HG03135 (cell line): ENCODE measurements around the gene ELF5.

Experiments used
- ATAC-seq: cut with Tn5 transposase; IDR thresholded peaks from one replicate; pipeline ENCODE4 v1.9.1; 2021; ENCODE audit warnings: mild to moderate bottlenecking, moderate library complexity; ENCODE audit not compliant: unreplicated experiment

The ELF5 gene

DNA sequence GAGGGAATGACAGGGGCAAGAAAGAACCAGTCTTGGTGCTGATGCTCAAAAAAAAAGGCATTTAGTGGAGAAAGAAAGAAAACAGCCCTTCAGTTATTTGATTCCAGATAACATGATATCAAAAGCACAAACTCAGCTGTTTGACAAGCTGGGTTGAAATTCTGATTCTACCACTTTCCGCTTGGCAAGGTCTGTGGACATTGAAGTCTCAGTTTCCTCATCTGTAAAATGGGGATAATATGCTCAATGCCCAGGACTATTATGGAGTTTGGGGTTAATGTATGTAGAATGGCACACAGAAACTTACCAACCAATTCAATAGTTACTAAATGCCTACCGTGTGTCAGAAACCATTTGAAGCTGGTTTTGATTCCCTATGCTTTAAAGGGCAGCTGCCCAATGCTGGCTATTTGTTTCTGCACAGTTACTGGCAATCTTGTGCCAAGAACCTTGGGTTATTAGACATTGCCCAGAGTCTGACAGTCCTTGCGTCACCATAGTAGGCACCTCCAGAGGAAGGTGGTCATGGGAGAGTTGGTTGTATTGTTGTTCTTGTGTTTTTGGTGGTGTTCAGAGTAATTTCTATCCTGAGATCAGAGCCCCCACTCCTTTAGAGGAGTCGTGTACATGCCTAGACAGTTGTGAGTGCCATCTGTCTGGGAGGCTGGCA, 19.5 kb downstream of the ELF5 start:
- ATAC-seq = no peak

DNA sequence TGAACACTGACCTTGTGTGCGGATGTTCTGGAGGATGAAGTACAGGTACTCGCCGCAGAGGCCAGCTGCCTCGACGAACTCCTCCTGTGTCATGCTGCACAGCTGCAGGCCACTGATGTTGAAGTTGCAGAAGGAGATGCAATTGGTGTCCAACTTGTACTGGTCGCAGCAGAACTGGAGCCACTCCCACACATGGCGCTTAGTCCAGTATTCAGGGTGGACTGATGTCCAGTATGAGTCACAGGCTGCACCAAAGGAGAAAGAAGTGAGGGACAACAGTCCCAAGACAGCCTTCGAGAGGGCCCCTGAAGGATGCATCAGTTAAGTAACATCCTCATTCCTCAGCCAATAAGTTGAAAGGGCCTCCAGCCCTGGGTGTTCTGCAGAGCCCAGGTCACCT, 20.1 kb downstream of the ELF5 start:
- no peak for ATAC-seq

DNA sequence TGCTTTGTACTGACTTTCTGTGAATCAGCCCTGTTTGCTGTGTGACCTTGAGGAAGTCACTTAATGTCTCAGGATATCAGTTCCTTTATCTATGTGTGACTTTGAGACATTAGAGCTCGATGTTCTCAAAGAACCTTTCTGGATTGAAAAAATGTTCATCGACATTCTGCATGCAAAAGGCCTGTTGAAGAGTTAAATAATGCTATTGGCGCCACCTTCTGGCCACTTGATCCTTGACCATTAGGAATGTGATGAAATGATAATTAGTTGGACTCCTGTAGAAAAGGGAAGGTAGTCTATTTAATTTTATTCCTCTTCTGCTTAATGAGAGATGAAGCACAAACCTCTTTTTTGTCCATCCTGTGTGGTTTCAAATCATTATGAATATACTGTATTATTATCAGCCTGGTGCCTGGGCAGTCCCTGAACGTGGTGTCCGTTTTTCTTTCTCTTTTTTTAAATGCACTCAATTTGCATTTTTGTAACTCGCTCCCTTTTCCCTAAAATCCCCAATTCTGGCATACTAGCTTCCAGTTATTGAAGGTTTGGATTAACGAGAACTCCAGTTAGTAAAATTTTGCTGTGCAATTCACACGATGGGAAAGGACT, 20.7 kb downstream of the ELF5 start:
- ATAC-seq = no peak

DNA sequence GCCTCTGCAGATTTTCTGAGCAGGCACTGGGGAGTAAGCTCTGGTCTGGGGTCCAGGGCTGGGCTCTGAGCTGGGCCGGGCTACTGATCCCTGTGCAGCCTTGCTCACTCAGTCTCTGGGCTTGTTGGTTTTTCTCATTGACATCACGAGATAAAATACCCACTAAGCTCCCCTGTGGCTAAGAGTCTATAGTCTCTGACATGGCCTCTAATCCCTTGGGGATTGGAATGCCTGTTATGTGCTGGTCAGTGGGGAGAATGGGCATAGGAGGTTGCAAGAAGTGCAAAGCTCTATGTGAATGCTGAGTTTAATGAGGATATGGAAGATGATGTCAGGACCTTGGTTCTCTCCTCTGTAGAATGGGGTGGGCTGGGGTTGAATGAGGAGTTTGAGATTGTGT, 23.3 kb downstream of the ELF5 start:
- no peak for ATAC-seq

DNA sequence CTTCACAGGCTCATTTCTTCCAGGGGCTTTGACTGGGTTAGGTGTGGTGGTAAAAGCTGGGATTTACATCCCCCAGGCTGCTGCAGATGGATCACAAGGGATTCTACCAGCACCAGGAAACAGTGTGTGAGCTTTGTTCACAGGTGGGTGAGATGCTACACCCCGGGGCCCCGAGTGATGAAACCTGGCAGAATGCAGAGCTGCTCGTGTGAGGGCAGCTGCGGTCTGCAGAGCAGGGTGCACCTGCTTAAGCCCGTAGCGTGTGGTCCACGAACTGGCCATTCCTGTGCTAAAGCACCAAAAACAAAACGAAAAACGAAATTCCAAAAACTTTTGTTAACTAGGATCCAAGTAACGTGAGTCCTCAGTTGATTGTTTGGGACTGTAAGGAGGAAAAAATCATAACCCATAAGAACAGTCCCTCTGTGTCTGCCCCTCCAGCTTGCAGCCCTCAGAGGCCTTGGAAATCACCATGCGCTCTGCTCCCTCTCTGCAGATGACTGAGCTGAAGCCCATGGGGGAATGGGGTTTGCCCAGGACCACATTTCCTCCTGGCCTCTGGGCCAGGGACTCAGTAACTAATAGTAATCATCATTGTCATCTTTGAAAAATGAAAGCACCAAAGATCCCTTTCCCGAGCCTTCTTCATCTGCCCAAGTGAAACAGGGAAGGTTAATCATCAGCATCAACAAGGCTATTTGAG, 24.6 kb downstream of the ELF5 start:
- ATAC-seq = no peak

DNA sequence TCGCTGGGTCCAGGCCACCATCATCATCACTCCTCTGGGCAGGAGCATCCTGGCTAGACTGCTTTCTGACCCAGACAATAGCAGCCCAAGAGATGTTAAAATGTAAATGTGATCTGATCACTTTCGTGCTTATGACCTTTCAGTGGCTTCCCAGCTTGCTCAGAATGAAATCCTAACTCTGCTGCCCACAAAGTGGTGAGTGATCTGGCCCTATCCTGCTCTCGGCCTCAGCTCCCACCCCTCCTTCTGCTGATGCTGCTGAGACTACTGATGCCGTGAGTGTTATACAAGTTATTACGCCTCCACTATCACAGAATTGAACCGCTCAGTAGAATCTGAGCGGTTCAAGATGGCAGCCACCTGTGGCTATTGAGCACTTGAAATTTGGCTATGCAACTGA, 26.2 kb downstream of the ELF5 start:
- ATAC-seq = no peak

DNA sequence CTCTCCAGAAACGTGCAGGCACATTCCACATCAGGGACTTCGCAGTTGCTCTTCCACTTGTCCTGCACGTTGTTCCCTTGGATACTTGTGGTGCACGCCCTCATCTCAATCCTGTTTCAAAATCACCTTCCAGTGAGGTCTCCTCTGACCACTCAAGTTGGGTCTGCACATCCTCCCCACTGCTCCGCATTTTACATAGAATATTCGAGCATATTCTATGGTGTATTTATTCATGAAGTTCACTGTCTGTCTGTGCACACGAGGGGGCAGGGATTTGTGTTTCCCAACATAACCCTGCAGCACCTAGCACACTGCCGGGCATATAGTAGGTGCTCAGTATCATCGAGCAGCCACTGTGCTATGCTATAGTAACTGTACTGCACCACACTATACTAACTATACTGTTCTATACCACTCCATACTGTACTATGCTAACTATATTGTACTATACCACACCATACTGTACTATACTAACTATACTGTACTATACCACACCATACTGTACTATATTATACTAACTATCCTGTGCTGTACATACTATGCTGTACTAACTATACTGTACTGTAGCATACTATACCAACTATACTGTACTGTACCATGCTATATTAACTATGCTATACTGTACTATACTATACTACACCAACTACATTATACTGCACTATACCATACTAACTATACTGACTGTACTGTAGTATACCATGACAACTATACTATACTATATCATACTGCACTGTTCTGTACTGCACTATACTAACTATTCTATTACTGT, 30.3 kb downstream of the ELF5 start:
- ATAC-seq = no peak

DNA sequence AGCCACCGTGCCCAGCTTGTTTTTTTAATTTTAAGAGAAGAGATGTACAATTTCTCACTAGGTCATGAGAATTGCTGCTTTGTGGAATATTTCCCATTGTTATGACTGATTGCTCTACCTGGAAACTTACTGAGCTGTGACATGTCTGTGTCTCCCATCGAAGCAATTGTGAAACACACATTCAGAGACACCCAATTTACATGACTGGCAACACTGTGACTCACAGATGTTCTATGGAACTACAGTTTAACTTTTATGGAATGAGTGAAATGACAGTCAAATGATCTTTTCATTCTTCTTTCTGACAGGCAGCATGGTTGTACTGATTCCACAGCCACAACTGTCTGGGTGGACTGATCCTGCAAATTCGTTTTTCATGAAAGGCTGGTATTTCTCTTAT, 32.3 kb downstream of the ELF5 start:
- ATAC-seq = no peak

DNA sequence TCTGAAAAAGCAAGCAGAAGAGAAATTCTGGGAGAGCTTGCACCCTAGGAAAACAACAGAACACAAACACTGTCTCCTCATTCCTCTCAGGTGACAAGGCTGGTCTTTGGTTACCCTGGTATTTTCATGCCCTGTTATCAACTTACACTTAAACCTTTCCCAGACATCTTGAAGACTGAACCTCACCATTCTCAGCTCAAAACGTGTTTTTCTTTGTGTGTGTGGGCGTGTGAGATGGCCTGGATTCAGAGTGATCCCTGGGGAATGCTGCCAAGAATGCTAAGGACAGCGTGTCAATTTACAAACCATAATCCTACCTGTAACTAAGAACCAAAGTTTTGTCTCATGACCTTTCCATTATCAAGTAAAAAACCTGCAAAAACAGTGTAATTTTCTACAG, 33.3 kb downstream of the ELF5 start:
- ATAC-seq = no peak

DNA sequence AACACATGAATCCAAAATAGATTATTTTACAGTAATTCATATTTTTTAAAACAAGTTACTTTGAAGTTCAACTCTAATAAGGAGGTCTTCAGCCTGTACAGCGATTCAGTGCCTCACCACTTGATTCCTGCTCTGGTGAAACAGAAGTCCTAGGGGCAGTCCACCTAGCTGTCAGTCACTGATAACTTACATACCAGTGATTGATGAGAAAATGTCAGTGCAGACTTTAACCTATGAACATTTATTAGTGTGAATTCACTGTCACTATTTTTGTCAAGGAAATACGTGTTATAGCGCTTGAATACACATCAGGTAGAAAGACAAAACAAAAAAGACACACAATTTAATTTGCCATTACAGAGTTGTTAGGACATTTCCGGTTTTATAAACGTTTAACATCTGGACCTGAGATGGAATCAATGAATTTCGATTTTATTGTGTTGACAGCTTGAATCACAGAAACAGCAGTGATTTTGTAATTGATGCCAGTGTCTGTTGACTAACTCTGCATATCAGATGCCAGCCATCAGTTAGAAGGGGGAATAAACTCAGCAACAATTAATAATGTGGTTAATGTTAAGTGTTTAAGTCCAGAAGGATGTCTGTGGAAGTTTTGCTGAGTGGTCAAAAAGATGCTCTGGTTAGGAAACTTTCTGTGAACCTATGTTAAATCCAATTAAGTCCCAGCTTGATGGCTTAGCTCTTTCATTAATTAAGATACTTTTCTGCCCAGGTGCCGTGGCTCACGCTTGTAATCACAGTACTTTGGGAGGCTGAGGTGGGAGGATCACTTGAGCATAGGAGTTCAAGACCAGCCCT, 34.5 kb downstream of the ELF5 start:
- ATAC-seq = no peak

DNA sequence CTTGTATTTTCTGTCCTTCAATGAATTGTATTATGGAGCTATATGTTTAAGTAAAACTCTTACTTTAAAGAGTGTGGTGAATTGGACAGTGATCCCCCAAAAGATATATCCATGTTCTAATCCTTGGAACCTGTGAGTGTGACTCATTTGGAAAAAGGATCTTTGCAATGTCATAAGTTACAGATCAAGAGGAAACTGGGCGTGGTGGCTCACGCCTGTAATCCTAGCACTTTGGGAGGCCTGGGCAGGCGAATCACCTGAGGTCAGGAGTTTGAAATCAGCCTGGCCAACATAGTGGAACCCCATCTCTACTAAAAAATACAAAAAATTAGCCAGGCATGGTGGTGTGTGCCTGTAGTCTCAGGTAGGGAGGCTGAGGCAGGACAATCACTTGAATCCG, 36.7 kb downstream of the ELF5 start:
- ATAC-seq = no peak

DNA sequence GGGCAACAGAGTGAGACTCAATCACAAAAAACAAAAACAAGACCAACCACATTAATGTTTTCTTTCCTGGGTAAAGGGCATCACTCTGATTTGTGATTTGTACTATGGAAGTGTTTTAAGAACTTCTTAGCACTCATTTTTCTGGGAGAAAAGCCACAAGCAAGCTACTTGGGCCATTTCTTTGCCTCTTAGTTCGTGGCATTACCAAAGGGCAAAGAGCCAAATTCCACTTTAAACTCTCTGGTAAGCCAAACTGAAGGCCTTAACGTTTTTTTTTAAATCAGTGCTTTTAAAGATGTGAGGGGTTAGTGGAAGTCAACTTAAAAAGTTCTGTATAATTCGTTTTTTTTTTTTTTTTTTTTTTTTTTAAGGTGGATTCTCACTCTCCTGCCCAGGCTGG, 37.9 kb downstream of the ELF5 start:
- no peak for ATAC-seq

DNA sequence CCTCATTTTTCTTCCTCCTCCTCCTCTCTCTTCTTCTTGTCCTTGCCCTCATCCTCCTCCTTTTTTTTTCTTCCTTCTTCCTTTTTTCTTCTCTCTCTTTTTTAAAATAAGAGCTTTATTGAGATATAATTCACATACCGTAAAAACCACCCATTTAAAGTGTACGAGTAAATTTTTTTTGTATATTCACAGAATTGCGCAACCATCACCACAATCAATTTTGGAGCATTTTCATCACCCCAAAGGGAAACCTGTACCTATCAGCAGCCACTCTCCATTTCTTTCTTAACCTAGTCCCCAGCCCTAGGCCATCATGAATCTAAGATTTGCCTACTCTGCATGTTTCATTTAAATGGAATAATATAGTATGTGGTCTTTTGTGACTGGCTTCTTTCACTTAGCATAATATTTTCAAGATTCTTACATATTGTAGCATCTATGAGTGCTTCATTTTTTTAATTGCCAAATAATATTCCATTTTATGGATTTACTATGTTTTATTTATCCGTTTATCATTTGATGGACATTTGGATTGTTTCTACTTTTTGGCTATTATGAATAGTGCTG, 39.9 kb downstream of the ELF5 start:
- ATAC-seq = no peak

DNA sequence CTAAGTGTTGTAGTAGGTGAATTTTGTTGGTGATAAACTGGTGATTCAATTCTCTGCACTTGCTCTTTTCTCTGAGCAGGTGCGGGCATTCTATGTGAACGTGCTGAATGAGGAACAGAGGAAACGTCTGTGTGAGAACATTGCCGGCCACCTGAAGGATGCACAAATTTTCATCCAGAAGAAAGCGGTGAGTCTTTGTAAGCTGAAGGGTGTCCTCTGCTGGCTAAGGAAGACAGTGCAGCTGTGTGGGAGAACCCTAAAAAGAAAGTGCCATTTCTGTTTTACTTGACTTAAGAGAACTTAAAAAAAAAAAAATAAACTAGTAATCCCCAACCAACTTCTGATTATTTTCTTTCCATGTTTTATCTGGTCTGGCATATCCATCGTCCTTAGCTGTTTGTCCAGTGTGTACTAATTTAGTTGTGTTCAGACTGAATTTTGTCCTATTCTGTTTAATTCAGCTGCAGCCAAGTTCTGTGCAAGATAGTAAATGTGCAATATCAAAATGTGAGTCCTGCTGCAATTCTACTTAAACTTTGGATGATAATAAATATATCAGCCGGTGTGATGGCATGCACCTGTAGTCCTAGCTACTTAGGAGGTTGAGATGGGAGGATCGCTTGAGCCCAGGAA, 45.3 kb downstream of the ELF5 start:
- no peak for ATAC-seq

DNA sequence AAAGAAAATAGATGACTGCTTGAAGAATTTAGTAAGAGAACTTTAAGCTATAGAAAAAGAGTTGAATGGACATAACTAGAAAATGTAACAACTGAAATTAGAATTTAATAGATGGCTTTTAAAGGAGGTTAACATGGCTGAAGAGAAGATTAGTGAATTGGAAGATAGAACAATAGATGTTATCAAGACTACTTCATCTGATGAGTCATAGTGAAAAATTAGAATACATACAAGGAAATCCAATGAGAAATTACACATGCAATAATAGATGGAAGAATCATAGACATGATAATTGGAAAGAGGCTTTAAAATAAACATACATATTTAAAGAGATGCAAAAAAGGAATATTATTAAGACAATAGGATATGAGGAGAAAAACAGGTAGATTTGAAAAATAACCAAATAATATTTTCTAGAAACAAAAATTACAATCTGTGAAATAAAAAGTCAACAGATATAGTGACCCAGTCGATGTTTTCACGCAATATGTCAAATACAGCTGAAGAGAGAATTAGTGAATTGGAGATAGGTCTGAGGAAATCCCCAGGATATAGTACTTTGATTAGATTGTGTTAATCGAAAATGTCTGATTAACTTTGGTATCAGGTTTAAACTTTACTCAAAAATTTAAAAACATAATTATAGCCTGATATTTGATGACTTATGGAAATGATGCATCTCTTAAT, 46.6 kb downstream of the ELF5 start:
- no peak for ATAC-seq

DNA sequence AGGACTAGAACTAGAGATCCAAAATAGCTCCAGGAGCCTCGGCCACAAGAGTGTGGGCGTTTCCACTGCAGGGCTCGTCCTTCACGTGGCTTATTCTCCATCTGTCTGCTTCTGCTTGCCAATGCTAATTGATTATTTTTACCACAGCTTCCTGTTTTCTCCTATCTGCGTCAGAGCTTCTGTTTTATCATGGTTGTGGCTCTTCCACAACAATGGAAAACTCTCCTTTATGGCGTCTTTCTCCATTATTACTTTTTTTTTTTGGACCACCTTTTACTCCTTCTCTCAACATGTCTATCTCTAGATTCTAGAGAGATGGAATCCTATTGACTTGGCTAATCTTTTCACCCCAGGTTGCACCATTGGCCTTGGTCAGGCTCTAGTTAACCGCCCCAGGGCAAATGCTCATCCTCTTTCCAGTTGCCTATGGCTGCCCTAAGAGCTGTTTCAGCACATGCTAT, 49.0 kb downstream of the ELF5 start:
- ATAC-seq = no peak

DNA sequence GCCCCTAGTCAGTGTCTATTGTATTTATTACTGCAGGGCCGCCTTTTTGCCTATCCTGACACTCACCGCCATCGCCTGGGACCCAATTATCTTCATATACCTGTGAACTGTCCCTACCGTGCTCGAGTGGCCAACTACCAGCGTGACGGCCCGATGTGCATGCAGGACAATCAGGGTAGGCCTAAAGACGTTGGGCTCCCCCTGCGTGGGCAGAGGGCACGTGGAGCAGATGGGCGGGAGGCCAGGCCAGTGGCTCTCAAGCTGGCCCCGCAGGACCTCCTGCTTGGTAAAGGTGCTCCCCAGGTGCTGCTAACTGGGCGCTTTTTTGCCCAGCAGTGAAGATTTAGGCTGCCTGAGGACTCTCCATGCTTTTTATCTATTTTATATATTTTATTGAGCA, 52.4 kb downstream of the ELF5 start:
- no peak for ATAC-seq

DNA sequence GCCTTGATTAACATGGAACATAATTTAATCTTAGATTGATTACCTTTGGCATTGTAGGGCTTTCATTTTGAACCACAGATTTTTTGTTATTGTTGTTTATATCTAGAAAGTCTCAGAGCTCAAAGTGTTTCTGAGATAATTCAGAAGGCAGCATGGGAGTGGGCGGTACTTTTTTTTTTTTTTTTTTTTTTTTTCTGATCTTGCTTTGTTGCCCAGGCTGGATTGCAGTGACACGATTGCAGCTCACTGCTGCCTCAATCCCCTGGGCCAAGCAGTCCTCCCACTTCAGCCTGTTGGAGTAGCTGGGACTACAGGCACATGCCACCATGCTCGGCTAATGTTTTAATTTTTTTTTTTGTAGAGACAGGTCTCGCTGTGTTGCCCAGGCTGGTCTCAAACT, 53.3 kb downstream of the ELF5 start:
- ATAC-seq = no peak

DNA sequence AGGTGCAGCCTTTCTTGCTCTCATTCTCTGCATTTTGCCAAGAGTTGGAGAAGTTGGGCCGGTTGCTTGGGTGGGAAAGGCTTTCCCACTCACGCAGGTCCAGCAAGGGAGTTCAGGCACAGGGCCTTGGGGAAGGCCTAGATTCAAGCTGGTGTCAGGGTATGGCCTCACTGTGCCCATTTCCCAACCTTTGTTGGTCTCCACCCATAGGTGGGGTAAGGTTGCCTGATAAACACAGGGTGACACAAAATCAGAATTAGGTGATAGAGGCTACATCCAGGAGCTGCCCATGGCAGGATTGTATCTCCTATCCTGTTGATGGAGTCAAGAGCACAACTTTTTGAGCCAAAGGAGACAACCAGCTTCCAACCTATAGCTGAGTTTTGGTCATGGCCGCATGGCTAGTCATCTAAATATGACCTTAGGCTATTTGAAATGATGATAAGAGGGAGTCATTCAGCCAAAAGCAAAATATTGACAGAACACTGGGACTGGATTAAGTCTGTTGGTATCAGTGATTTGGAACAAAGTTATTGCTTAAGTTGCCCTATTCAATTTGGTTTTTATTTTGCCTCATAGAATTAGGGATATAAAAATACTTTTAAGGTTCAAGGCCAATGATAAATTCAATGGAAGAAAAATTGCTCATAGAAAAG, 54.0 kb downstream of the ELF5 start:
- ATAC-seq = no peak
